BLaER1 (cell line): ENCODE measurements around the gene IHH.

Source experiments
- H3K27ac ChIP-seq: shearing (Covaris generic); formaldehyde crosslinking; 2 replicates; pipeline ENCODE4 v1.8.1; 2022
- H3K27me3 ChIP-seq: shearing (Covaris generic); formaldehyde crosslinking; 2 replicates; pipeline ENCODE4 v1.8.1; 2022
- H3K36me3 ChIP-seq: shearing (Covaris generic); formaldehyde crosslinking; 2 replicates; pipeline ENCODE4 v1.8.1; 2022
- H3K4me1 ChIP-seq: shearing (Covaris generic); formaldehyde crosslinking; 2 replicates; pipeline ENCODE4 v1.8.1; 2022
- H3K4me2 ChIP-seq: shearing (Covaris generic); formaldehyde crosslinking; 2 replicates; pipeline ENCODE4 v1.8.1; 2022
- H3K4me3 ChIP-seq: shearing (Covaris generic); formaldehyde crosslinking; 2 replicates; pipeline ENCODE4 v1.8.1; 2022
- H3K9ac ChIP-seq: shearing (Covaris generic); formaldehyde crosslinking; 2 replicates; pipeline ENCODE4 v1.8.1; 2022
- H3K9me3 ChIP-seq: shearing (Covaris generic); formaldehyde crosslinking; 2 replicates; pipeline ENCODE4 v1.8.1; 2022
- H4K20me1 ChIP-seq: shearing (Covaris generic); formaldehyde crosslinking; 2 replicates; pipeline ENCODE4 v1.8.1; 2022
- Cebpa-rat ChIP-seq: shearing (Covaris generic); IDR thresholded peaks from 2 replicates; pipeline ENCODE4 v1.8.1; 2022

IHH gene

DNA sequence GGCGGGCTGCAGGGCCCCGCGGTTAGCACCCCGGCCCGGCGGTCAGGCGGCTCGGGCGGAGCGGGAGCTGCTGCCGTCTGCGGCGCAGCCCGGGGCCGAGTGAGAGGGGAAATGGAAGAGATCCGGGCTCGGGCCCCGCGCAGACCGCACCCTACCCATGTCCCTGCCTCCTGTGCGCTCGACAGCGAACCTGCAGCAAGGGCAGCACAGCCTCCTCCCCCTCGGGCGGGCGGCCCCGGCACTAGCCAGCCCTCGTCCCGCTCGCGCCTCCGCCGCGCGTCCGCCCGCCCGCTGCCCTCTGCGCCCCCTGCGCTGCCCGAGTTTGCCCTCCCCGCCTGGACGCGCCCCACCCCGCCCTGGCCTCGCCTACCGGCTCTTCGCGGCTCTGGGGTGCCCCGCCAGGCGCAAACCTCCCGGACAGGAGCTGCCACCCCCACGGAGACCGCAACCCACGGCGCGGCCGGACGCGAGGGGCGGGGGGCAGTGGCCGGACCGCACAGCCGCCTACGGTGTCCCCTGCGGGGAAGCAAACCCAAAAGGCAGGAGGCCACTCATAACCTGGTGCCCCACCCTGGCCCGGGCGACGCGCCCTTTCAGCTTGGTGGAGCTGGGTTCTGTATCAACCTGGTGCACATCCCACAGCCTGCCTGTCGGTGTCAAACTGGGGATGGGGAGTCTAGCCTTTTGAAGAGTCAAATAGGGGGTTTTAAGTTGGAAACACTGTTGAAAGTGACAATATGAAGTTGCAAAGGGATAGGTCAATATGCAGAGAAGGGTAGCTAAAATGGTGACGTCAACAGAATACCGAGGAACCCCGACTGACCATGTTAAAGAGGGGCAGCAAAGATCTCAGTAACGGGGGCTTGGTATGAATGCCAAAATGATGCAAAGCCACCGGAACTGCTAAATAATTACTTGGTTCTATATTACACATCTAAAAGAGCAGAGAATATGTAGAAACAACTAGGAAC is at the start of gene IHH:
TSS of gene IHH (minus strand) at position 101 of the 971 bp plus-strand sequence. CDS start 454 bp downstream, outside the sequence.
- Histone ChIP-seq H3K27me3 (peaks cover 77% of the 10 kb centered on the region), H3K36me3 (no peaks in the 10 kb centered on the region), H3K4me3 (no peak within 1 kb of the TSS), H3K4me1 (no peaks in the 10 kb centered on the region; the same call in 1 of the 2 replicates), H3K4me2 (no peak within 1 kb of the TSS), H3K9ac (no peak within 1 kb of the TSS), H4K20me1 (peaks cover 58% of the 10 kb centered on the region), H3K9me3 (no peaks in the 10 kb centered on the region), H3K27ac (no peak within 1 kb of the TSS)
- no peak for TF ChIP-seq Cebpa-rat

DNA sequence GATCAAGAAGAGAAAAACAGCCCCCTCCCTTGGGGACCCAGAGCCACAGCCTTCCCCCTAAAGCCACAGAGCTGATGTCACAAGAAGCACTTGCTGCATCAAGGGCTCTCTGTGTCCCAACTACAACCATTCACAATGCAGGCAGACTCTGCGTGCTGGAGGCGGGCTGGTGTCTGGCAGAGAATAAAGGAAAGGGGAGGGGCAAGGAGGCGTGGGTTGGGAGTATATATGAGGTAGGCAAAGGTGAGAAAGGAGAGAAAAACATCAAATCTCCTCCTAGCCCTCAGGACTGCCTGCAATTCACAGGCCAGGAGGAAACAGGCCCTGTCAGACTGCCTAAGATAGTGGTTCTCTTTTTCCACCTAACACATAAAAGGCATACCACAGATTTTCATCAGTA is 48.8 kb upstream of the IHH start:
- Histone ChIP-seq H3K4me2 (peak overlapping the region; percentile 43), H3K4me1 (peaks cover 20% of the 10 kb centered on the region), H3K27ac (no peak overlapping the region), H3K9me3 (no peaks in the 10 kb centered on the region), H3K4me3 (no peak overlapping the region), H4K20me1 (0 out of 2 replicates have a peak, but pooled peaks cover 11% of the 10 kb centered on the region), H3K36me3 (no peaks in the 10 kb centered on the region), H3K27me3 (no peaks in the 10 kb centered on the region), H3K9ac (no peak overlapping the region)
- no peak for TF ChIP-seq Cebpa-rat

DNA sequence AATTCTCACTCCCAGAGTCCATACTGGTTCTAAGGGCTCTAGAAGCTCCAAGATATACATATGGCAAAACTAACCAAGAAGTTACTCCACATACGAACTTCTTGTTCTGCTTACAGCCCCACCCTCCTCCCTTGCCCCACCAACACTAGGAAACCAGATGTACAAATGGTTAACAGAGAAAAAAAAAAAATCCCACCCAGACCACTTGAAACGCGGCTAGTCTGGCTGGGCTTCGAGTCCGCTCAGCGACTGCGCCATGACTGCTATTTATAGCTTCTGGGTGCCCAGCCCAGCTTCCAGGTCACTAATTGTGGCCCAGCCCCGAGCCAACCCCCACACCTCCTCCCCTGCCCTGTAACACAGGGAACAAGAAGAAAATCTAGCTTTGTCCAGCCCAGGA is 47.0 kb upstream of the IHH start:
- H3K4me1 ChIP-seq = peaks cover 20% of the 10 kb centered on the region
- no peak overlapping the region for H3K4me3 ChIP-seq
- H4K20me1 ChIP-seq = 0 out of 2 replicates have a peak, but pooled peaks cover 7% of the 10 kb centered on the region
- TF ChIP-seq Cebpa-rat = no peak
- H3K27ac ChIP-seq = no peak overlapping the region
- H3K9ac ChIP-seq = no peak overlapping the region
- H3K4me2 ChIP-seq = no peak overlapping the region
- no peaks in the 10 kb centered on the region for H3K27me3 ChIP-seq
- H3K9me3 ChIP-seq = no peaks in the 10 kb centered on the region
- H3K36me3 ChIP-seq = no peaks in the 10 kb centered on the region

DNA sequence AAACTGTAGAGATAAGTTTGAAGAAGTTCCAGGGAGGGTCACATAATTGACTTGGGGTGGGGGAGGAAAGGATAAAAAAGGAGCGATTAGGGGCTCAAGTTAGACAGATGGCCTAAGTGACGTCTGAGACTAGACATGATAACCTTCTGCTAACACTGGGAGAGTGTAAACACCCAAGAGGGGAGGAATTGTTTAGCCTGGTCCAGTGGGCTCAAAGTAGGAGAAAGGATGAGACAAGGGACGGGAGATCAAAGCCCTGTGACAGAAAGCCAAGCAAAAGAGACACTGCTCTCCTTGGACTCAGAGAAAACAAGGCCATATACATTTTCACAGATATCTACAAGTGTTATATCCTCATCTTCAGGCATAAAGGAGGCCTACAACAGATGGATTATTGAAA is 45.5 kb upstream of the IHH start:
- Histone ChIP-seq H3K4me3 (no peak overlapping the region), H3K9me3 (no peaks in the 10 kb centered on the region), H3K27me3 (no peaks in the 10 kb centered on the region), H3K4me1 (peaks cover 20% of the 10 kb centered on the region), H3K27ac (no peak overlapping the region), H3K4me2 (no peak overlapping the region), H3K9ac (no peak overlapping the region), H4K20me1 (no peaks in the 10 kb centered on the region), H3K36me3 (no peaks in the 10 kb centered on the region)
- no peak for TF ChIP-seq Cebpa-rat

DNA sequence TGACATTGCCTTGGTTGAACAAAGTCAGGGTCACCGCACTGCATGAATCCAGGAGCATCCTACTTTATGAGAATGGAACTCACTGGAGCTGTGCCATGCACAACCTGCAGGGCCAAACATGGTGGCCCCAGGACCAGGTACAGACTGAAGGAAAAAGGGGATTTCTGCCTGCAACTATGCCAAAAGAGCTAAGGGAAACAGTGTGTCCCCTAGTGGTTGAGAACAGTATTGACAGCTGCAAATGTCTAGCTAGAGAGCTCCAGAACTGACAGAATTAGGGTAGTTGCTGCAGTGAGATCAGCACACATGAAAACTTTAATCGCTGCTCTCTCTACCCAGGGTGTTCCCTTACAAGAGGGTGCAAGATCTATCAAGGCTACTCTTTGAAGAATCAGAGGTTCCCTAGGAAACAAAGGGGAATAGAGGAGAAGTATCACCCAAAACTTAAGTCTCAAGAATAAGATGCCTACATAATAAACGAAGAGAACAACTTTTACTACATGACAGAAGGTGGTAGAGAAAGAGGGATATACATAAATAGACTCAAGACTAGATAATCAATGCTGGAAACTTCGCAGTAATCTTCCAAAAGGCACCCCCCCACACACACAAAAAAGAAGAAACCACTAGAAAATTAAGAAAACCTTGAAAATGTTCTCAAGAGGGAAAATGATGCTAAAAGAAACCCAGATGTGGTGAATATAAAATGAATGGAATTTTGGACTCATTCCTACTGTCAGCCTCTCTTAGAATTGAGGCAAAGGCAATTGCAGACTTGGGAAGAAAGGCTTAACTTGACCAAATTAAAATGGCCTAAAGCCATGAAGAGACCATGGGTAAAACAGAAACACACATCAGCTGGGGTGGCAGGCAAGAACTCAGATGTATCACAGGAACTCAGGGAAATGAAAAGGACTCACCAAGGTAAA is 43.6 kb upstream of the IHH start:
- Histone ChIP-seq H3K9me3 (no peaks in the 10 kb centered on the region), H3K27ac (no peak overlapping the region), H3K36me3 (no peaks in the 10 kb centered on the region), H4K20me1 (no peaks in the 10 kb centered on the region), H3K4me1 (peaks cover 14% of the 10 kb centered on the region), H3K4me2 (no peak overlapping the region), H3K27me3 (no peaks in the 10 kb centered on the region), H3K9ac (no peak overlapping the region), H3K4me3 (no peak overlapping the region)
- TF ChIP-seq Cebpa-rat = no peak

DNA sequence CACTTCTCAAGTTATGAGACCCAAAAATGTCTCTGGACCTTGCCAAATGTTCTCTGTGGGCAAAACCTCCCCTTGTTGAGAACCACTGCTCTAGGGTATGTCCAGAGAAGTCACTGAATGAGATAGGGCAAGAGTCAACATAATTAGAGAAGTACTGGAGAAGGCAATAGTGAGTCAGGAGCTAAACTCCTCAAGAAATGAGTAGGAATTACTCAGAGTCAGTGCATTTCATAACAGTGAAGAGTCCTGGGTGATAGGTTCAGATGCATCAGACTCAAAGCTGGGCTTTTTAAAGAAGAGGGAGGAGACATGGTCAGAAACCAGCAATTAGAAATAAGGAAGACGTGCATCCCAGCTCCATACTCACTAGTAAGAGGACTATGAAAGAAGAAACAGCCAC is 38.6 kb upstream of the IHH start:
- Histone ChIP-seq H3K4me3 (no peak overlapping the region), H3K4me2 (no peak overlapping the region), H4K20me1 (no peaks in the 10 kb centered on the region), H3K27me3 (no peaks in the 10 kb centered on the region), H3K4me1 (peaks cover 7% of the 10 kb centered on the region), H3K9ac (no peak overlapping the region), H3K27ac (no peak overlapping the region), H3K36me3 (no peaks in the 10 kb centered on the region), H3K9me3 (no peaks in the 10 kb centered on the region)
- TF ChIP-seq Cebpa-rat = no peak

DNA sequence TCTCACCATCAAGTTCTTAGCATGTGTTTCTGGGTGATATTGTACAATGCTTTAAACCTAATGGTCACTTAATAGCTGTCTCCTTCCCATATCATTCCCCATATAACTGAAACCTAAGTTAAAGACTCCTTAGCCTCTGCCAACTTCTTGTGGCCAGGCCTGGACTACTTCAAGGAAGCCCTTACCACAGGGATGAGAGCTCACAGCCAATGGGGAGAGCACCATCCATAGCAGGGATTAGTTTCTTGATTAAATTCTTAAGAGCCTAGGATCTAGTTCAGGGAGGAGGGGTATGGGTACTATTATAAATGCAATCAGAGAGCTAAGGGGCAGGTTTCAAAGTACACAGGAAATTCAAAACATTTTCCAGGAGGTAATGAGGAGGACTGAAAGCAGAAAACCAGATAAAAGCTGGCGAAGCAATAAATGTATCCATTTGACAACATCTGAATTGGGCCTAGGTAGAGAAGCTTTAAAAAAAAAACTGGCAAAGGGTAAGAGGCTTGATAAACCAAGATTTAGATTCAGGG is 34.8 kb upstream of the IHH start:
- no peaks in the 10 kb centered on the region for H4K20me1 ChIP-seq
- no peak overlapping the region for H3K4me2 ChIP-seq
- no peaks in the 10 kb centered on the region for H3K36me3 ChIP-seq
- peaks cover 8% of the 10 kb centered on the region for H3K4me1 ChIP-seq
- H3K9me3 ChIP-seq = no peaks in the 10 kb centered on the region
- no peaks in the 10 kb centered on the region for H3K27me3 ChIP-seq
- no peak for TF ChIP-seq Cebpa-rat
- H3K4me3 ChIP-seq = no peak overlapping the region
- no peak overlapping the region for H3K27ac ChIP-seq
- no peak overlapping the region for H3K9ac ChIP-seq

DNA sequence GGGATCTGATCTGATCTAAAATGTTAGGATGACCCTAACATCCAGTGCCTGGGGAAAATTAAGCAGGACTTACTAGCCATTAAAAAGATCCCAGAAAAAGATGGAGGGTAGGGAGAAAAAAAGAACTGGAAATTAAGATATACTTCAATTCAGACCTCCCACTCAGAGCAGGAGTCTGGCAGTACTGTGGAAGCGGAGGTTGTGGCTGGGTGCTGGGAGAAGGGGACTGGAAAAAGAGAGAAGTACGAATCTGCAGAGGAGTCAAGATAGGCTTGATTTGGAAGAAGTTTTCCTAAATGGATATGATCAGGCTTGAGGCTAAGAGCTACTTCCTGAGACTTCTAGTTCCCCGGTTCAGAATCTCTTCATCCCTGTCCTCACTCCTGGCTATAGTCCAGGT is 33.5 kb upstream of the IHH start:
- no peak for TF ChIP-seq Cebpa-rat
- Histone ChIP-seq H3K9me3 (no peaks in the 10 kb centered on the region), H3K36me3 (no peaks in the 10 kb centered on the region), H3K4me3 (no peak overlapping the region), H3K4me1 (peaks cover 8% of the 10 kb centered on the region), H3K4me2 (peak overlapping the region; percentile 36), H3K9ac (no peak overlapping the region), H4K20me1 (no peaks in the 10 kb centered on the region), H3K27ac (no peak overlapping the region), H3K27me3 (no peaks in the 10 kb centered on the region)

DNA sequence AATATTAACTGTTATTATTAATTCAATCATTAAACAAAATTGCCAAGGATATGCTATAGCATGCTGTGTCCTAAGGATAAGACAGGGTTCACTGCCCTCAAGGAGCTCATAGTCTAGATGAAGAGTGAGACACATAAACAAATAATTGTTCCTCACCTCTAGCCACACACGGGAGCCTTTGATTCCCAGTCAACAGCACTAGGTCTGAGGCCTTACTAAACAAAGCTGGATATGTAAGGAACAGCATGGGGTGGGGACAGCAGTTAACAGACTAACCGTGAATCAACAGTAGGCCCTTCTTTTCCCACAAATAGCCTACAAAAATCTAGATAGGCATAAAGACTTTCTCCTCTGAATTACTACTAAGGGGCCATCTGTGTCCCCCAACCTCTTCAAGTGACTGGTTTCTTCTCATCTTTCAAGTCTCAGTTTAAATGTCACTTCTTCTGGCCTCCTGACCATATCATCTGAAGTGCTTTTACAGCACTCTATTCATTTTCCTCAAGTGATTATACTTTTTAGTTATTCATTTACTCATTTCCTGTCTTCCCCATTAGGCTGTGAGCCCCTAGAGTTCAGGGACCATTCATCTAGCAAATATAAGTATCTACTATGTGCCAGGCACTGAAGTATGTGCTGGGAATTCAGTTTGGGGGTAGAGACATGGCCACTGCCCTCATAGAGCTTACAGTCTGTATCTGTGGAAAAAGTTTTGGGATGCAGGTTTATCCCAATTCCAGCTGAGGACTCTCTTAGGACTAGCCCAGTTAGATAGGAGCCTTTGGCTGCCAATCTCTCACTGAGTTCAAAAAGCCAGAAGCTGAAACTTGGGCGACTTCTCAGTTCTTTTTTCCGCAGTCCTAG is 29.9 kb upstream of the IHH start:
- H3K27ac ChIP-seq = no peak overlapping the region
- no peaks in the 10 kb centered on the region for H3K36me3 ChIP-seq
- no peaks in the 10 kb centered on the region for H4K20me1 ChIP-seq
- H3K4me1 ChIP-seq = peaks cover 8% of the 10 kb centered on the region
- no peak overlapping the region for H3K4me3 ChIP-seq
- H3K9me3 ChIP-seq = no peaks in the 10 kb centered on the region
- H3K27me3 ChIP-seq = no peaks in the 10 kb centered on the region
- H3K4me2 ChIP-seq = no peak overlapping the region
- H3K9ac ChIP-seq = no peak overlapping the region
- no peak for TF ChIP-seq Cebpa-rat
